Epithelial cell of proximal tubule (primary cell): ENCODE results near the gene SPAG16. TPM values are rescaled to one million over a fixed set of nuclear protein-coding genes. Genes with fewer than 3 reads are reported as not detected.

Experiments
- DNase-seq: peaks from one replicate; pipeline ENCODE4 v3.0.0-alpha.2; 2011; ENCODE audit warnings: low read depth
- H3K4me3 ChIP-seq: 2 replicates; pipeline ENCODE4 v1.5.1; 2011; ENCODE audit warnings: low read depth, mild to moderate bottlenecking, low read length
- CTCF ChIP-seq: conservative IDR thresholded peaks from 2 replicates; pipeline ENCODE4 v1.5.1; 2012; ENCODE audit warnings: low read depth, mild to moderate bottlenecking, low read length
- total RNA-seq: library from RNA; depleted of rRNA; stranded (reverse); fragments of >200 nt; gene quantifications from 2 replicates; pipeline ENCODE4 v1.2.3, GENCODE V29; 2015

SPAG16 gene
- total RNA-seq, 1 donor from 2014 or later, result 25.5 TPM

GRCh38 chr2:213281156-213281555 lies 3.1 kb upstream of the SPAG16 start:
- TF ChIP-seq CTCF, result no peak
- no peak overlapping the region for H3K4me3 ChIP-seq

GRCh38 chr2:213285404-213285803 lies 1.1 kb downstream of the SPAG16 start:
- TF ChIP-seq CTCF, result no peak
- peak overlapping the region; percentile 83 for H3K4me3 ChIP-seq
- DNase-seq, result no peak

More at GRCh38 chr2:213281156-213281555, 3.1 kb upstream of the SPAG16 start:
- DNase-seq, result no peak

- DNase-seq, result no peak
- TF ChIP-seq CTCF, result no peak
- peak overlapping the region; percentile 83 for H3K4me3 ChIP-seq
Measured at GRCh38 chr2:213286161-213286560, 1.9 kb downstream of the SPAG16 start.

DNA sequence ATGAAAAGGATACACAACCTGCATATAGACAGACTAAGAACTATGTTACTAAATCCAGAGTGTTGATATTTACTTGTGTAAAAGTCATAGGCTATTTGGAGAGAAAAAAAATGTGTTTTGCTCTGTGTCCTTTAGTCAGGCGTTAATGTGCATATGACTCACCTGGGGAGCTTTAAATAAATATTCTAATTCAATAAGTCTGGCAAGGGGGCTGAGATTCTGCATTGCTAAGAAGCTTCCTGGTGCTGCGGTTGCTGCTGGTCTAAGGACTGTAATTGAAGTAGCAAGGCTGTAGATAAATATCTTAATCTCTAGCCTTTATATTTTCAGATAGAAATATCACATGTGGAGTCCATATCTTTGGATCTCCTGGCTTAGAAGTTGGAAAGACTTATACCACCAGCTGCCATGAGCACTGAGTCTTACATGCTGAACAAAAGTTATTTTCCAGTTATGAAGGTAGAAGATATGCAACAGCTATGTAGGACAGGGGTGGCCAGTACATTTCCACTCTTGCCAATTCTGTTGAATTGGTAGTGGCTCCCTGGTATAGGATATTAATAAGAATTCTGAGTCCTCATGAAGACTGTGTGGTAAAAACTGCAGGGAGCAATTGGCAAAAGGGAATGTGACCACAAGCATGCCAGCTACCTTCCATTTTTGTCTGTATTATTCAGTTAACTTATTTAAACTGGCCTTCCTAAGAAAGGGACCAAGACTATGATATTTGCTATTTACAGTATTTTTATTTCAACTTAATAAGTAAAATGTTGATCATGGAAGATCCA lies 4.8 kb downstream of the SPAG16 start:
- no peak for TF ChIP-seq CTCF
- no peak for DNase-seq
- no peak overlapping the region for H3K4me3 ChIP-seq

GRCh38 chr2:213290501-213290900 lies 6.2 kb downstream of the SPAG16 start:
- H3K4me3 ChIP-seq, result no peak overlapping the region
- no peak for TF ChIP-seq CTCF
- no peak for DNase-seq

DNA sequence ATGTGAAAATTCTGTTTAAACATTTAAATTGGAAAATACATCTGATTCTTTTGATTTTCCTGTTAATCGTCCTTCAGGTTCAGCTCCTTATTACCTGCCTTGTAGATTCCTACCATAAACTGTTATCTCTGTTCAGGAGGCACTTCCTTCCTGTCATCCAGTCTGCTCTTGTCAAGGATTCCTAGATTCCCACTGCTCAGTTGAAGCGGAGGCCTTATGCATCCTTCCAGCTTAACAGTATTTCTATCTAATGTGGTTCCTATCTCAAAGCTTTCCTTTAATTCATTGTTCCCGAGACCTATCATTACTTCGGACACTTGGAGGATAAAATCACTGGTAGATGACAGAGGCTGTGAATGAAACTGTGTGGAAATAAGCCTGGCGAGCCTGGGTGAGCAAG lies 12.0 kb downstream of the SPAG16 start:
- DNase-seq, result no peak
- TF ChIP-seq CTCF, result no peak
- H3K4me3 ChIP-seq, result no peak overlapping the region
